WTC11 (cell line): Measurements from ENCODE around the gene OBP2B.

ENCODE experiments used
- JUN ChIP-seq: sonication (generic); formaldehyde crosslinking; IDR thresholded peaks from 2 replicates; pipeline ENCODE4 v1.8.0; 2023; ENCODE audit warnings: mild to moderate bottlenecking, missing genetic modification reagents
- KAT7 ChIP-seq: sonication (generic); formaldehyde crosslinking; IDR thresholded peaks from 2 replicates; pipeline ENCODE4 v1.8.1; 2023; ENCODE audit warnings: missing genetic modification reagents, mild to moderate bottlenecking, borderline replicate concordance
- TEAD4 ChIP-seq: sonication (generic); formaldehyde crosslinking; IDR thresholded peaks from 2 replicates; pipeline ENCODE4 v1.8.0; 2022; ENCODE audit warnings: mild to moderate bottlenecking, missing genetic modification reagents
- TF ChIP-seq, protein P1 (sequence below): fragments of 200-600 bp; IDR thresholded peaks from 2 replicates; pipeline ENCODE4 v1.8.0; 2022; ENCODE audit warnings: antibody characterized with exemption
- TF ChIP-seq, protein P2 (sequence below): sonication (generic); formaldehyde crosslinking; IDR thresholded peaks from 2 replicates; pipeline ENCODE4 v1.8.1; 2022; ENCODE audit warnings: low read depth, mild to moderate bottlenecking, moderate library complexity, missing genetic modification reagents, borderline replicate concordance

DNA sequence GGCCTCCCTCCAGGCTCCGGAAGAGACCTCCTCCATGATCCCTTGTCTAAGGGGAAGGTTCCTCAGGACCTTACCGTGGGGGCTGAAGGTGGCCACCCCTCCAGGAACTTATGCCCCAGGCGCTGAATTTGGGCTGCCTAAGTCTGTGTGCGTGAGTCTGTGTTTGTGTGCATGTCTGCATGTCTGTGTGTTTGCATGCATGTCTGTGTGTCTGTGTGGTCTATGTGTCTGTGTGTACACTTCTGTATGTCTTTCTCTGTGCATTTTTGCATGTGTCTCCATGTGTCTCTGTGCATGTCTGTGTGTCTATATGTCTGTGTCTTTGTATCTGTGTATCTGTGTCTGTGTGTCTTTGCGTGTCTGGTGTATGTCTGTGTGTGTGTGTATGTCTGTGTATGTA is 45.4 kb upstream of the OBP2B start:
- TF ChIP-seq, protein P1, sequence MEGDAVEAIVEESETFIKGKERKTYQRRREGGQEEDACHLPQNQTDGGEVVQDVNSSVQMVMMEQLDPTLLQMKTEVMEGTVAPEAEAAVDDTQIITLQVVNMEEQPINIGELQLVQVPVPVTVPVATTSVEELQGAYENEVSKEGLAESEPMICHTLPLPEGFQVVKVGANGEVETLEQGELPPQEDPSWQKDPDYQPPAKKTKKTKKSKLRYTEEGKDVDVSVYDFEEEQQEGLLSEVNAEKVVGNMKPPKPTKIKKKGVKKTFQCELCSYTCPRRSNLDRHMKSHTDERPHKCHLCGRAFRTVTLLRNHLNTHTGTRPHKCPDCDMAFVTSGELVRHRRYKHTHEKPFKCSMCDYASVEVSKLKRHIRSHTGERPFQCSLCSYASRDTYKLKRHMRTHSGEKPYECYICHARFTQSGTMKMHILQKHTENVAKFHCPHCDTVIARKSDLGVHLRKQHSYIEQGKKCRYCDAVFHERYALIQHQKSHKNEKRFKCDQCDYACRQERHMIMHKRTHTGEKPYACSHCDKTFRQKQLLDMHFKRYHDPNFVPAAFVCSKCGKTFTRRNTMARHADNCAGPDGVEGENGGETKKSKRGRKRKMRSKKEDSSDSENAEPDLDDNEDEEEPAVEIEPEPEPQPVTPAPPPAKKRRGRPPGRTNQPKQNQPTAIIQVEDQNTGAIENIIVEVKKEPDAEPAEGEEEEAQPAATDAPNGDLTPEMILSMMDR, result no peak
- TF ChIP-seq, protein P2, sequence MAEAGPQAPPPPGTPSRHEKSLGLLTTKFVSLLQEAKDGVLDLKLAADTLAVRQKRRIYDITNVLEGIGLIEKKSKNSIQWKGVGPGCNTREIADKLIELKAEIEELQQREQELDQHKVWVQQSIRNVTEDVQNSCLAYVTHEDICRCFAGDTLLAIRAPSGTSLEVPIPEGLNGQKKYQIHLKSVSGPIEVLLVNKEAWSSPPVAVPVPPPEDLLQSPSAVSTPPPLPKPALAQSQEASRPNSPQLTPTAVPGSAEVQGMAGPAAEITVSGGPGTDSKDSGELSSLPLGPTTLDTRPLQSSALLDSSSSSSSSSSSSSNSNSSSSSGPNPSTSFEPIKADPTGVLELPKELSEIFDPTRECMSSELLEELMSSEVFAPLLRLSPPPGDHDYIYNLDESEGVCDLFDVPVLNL, result no peak
- TF ChIP-seq KAT7 (CRISPR knock-in tag), result no peak
- TF ChIP-seq TEAD4, result no peak
- TF ChIP-seq JUN, result no peak
